ENCODE measurements around the gene ASTN1.

ASTN1 gene

GRCh38 chr1:177054542-177054941 is 110.0 kb downstream of the ASTN1 start:
- H2BK12ac ChIP-seq (ENCODE audit: low read length in 2 of 2) = no peak overlapping the region
- H2AK5ac ChIP-seq (ENCODE audit: low read length, severe bottlenecking) = no peak overlapping the region
- H3K14ac ChIP-seq (ENCODE audit: low read length in 2 of 2) = no peak overlapping the region
- H3K27ac ChIP-seq (ENCODE audit: low read length, poor library complexity, severe bottlenecking) = no peak overlapping the region
- H2AFZ ChIP-seq (ENCODE audit: low read depth, low read length) = no peak overlapping the region
- H4K8ac ChIP-seq (ENCODE audit: low read length) = no peak overlapping the region
- no peak overlapping the region for H3K9ac ChIP-seq (ENCODE audit: low read length)
- H3K23ac ChIP-seq (ENCODE audit: low read length in 2 of 2) = no peak overlapping the region
- H4K91ac ChIP-seq (ENCODE audit: low read length) = no peak overlapping the region
- H3K27me3 ChIP-seq (ENCODE audit: control insufficient read depth in 1 of 2, insufficient read depth in 1 of 2, low read length in 2 of 2) = no peaks in the 10 kb centered on the region
- no peak overlapping the region for H3K4me2 ChIP-seq (ENCODE audit: low read length, poor library complexity, severe bottlenecking)
- no peak overlapping the region for H2BK15ac ChIP-seq (ENCODE audit: low read depth, poor library complexity, severe bottlenecking)
- no peak overlapping the region for H3K4me3 ChIP-seq (ENCODE audit: insufficient read depth in 1 of 2, low read depth in 1 of 2, low read length in 2 of 2)
- H2BK5ac ChIP-seq (ENCODE audit: low read depth, low read length, poor library complexity, severe bottlenecking) = no peak overlapping the region
- H3K18ac ChIP-seq (ENCODE audit: low read depth in 1 of 2, low read length in 2 of 2) = no peak overlapping the region
- no peak for DNase-seq
- H3K4ac ChIP-seq (ENCODE audit: low read depth in 1 of 2, low read length in 2 of 2) = no peak overlapping the region
- no peaks in the 10 kb centered on the region for H3K79me1 ChIP-seq (replicated peaks; ENCODE audit: low read length, poor library complexity, severe bottlenecking)
- H3K9me3 ChIP-seq (ENCODE audit: control insufficient read depth, low read length) = no peaks in the 10 kb centered on the region
- H2BK120ac ChIP-seq (ENCODE audit: low read depth, low read length) = no peak overlapping the region
- no peaks in the 10 kb centered on the region for H3K36me3 ChIP-seq (ENCODE audit: control insufficient read depth in 1 of 2, insufficient read depth in 2 of 2, low read depth in 1 of 2, low read length in 2 of 2)
- H3K4me1 ChIP-seq (ENCODE audit: control insufficient read depth, insufficient read depth, low read depth, low read length) = peaks cover 1% of the 10 kb centered on the region

- no peak overlapping the region for H4K91ac ChIP-seq (ENCODE audit: low read length)
- 75% methylated on average over 2 of the region's 3 CpGs for WGBS
- no peak overlapping the region for H2BK12ac ChIP-seq (ENCODE audit: low read length in 2 of 2)
- H3K4me2 ChIP-seq (ENCODE audit: low read length, poor library complexity, severe bottlenecking) = no peak overlapping the region
- no peak overlapping the region for H3K27ac ChIP-seq (ENCODE audit: low read length, poor library complexity, severe bottlenecking)
- no peak overlapping the region for H3K14ac ChIP-seq (ENCODE audit: low read length in 2 of 2)
- no peak overlapping the region for H3K18ac ChIP-seq (ENCODE audit: low read depth in 1 of 2, low read length in 2 of 2)
- H2AK5ac ChIP-seq (ENCODE audit: low read length, severe bottlenecking) = no peak overlapping the region
- no peaks in the 10 kb centered on the region for H3K27me3 ChIP-seq (ENCODE audit: control insufficient read depth in 1 of 2, insufficient read depth in 1 of 2, low read length in 2 of 2)
- H2BK15ac ChIP-seq (ENCODE audit: low read depth, poor library complexity, severe bottlenecking) = no peak overlapping the region
- no peak overlapping the region for H3K4ac ChIP-seq (ENCODE audit: low read depth in 1 of 2, low read length in 2 of 2)
- no peak for DNase-seq
- no peaks in the 10 kb centered on the region for H3K79me1 ChIP-seq (replicated peaks; ENCODE audit: low read length, poor library complexity, severe bottlenecking)
- no peak overlapping the region for H3K9ac ChIP-seq (ENCODE audit: low read length)
- no peak overlapping the region for H2AFZ ChIP-seq (ENCODE audit: low read depth, low read length)
- no peaks in the 10 kb centered on the region for H3K9me3 ChIP-seq (ENCODE audit: control insufficient read depth, low read length)
- H2BK5ac ChIP-seq (ENCODE audit: low read depth, low read length, poor library complexity, severe bottlenecking) = no peak overlapping the region
- no peaks in the 10 kb centered on the region for H3K36me3 ChIP-seq (ENCODE audit: control insufficient read depth in 1 of 2, insufficient read depth in 2 of 2, low read depth in 1 of 2, low read length in 2 of 2)
- H4K8ac ChIP-seq (ENCODE audit: low read length) = no peak overlapping the region
- H3K23ac ChIP-seq (ENCODE audit: low read length in 2 of 2) = no peak overlapping the region
- H3K4me3 ChIP-seq (ENCODE audit: insufficient read depth in 1 of 2, low read depth in 1 of 2, low read length in 2 of 2) = no peak overlapping the region
- peaks cover 1% of the 10 kb centered on the region for H3K4me1 ChIP-seq (ENCODE audit: control insufficient read depth, insufficient read depth, low read depth, low read length)
- H2BK120ac ChIP-seq (ENCODE audit: low read depth, low read length) = no peak overlapping the region
Observed at GRCh38 chr1:177053648-177054047, 110.9 kb downstream of the ASTN1 start.

DNA sequence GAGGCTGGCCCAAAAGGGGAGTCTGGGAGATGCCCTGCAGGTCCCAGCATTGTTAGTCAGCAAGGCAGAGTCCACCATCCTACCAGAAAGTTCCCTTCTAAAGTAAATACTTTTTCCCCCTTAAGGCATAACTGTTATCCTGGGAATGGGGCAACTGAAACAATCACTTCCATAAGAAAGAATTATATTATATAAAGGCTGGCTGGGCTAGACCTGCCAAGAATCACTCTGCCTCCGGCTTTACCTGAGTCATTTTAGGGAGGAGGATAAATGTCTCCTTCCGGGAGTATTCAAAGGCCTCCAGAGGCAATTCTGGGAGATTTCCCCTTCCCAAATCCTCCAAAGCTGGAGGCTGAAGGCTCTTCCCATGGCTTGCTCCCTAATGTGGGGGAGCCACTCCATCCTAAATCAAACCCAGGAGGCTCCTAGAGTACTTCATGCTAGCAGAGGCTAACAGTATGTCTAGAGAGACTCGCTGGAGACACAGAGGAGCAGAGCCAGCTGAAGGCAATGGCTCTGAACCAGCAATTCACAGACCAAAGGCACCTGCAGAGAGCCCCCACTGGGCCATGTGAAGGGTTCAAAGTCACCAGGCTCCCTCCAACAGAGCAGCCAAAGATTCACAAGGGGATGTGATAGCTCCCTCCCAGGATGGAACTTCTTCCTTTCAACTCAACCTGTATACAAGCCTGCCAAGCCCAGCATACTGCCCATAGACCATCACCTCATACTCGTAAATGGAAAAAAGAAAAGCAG is 116.0 kb downstream of the ASTN1 start:
- H3K4me3 ChIP-seq (ENCODE audit: insufficient read depth in 1 of 2, low read depth in 1 of 2, low read length in 2 of 2) = no peak overlapping the region
- no peaks in the 10 kb centered on the region for H3K9me3 ChIP-seq (ENCODE audit: control insufficient read depth, low read length)
- DNase-seq = no peak
- WGBS = 52% methylated on average over 3 of the region's 4 CpGs
- H3K14ac ChIP-seq (ENCODE audit: low read length in 2 of 2) = no peak overlapping the region
- H3K18ac ChIP-seq (ENCODE audit: low read depth in 1 of 2, low read length in 2 of 2) = no peak overlapping the region
- no peak overlapping the region for H2BK5ac ChIP-seq (ENCODE audit: low read depth, low read length, poor library complexity, severe bottlenecking)
- H3K27ac ChIP-seq (ENCODE audit: low read length, poor library complexity, severe bottlenecking) = no peak overlapping the region
- peaks cover 0 to 8% of the 10 kb centered on the region in 2 experiments for H3K27me3 ChIP-seq (ENCODE audit: control insufficient read depth in 1 of 2, insufficient read depth in 1 of 2, low read length in 2 of 2)
- no peak overlapping the region for H2BK12ac ChIP-seq (ENCODE audit: low read length in 2 of 2)
- no peaks in the 10 kb centered on the region for H3K4me1 ChIP-seq (ENCODE audit: control insufficient read depth, insufficient read depth, low read depth, low read length)
- no peak overlapping the region for H3K9ac ChIP-seq (ENCODE audit: low read length)
- no peak overlapping the region for H3K4ac ChIP-seq (ENCODE audit: low read depth in 1 of 2, low read length in 2 of 2)
- no peak overlapping the region for H2BK120ac ChIP-seq (ENCODE audit: low read depth, low read length)
- H2AK5ac ChIP-seq (ENCODE audit: low read length, severe bottlenecking) = no peak overlapping the region
- H4K8ac ChIP-seq (ENCODE audit: low read length) = no peak overlapping the region
- H3K4me2 ChIP-seq (ENCODE audit: low read length, poor library complexity, severe bottlenecking) = no peak overlapping the region
- no peaks in the 10 kb centered on the region for H3K36me3 ChIP-seq (ENCODE audit: control insufficient read depth in 1 of 2, insufficient read depth in 2 of 2, low read depth in 1 of 2, low read length in 2 of 2)
- H3K79me1 ChIP-seq (replicated peaks; ENCODE audit: low read length, poor library complexity, severe bottlenecking) = no peaks in the 10 kb centered on the region
- H2AFZ ChIP-seq (ENCODE audit: low read depth, low read length) = no peak overlapping the region
- no peak overlapping the region for H3K23ac ChIP-seq (ENCODE audit: low read length in 2 of 2)
- no peak overlapping the region for H2BK15ac ChIP-seq (ENCODE audit: low read depth, poor library complexity, severe bottlenecking)
- H4K91ac ChIP-seq (ENCODE audit: low read length) = no peak overlapping the region

DNA sequence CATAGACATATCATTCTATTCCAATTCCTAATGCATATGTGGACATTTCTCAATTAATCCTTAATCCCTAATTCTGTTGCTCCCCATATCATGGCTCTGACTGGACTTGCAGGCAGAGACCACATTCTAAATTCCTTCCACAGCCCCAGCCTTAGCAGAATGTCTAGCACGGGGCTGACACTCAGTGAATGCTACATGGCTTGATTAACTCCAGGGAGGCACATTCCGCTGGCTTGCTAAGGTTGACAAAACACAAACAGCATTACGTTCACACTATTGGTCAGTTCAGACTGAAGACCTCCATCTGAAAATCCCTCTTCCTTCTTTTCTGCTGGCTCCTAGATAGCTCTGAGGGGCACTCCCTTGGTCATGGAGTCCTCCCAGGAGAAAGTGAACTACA is 119.4 kb downstream of the ASTN1 start:
- no peak overlapping the region for H2BK120ac ChIP-seq (ENCODE audit: low read depth, low read length)
- WGBS = 75% methylated on average over 3 of the region's 3 CpGs
- H3K9ac ChIP-seq (ENCODE audit: low read length) = no peak overlapping the region
- H4K91ac ChIP-seq (ENCODE audit: low read length) = no peak overlapping the region
- no peaks in the 10 kb centered on the region for H3K9me3 ChIP-seq (ENCODE audit: control insufficient read depth, low read length)
- no peak overlapping the region for H2BK15ac ChIP-seq (ENCODE audit: low read depth, poor library complexity, severe bottlenecking)
- no peak overlapping the region for H2AK5ac ChIP-seq (ENCODE audit: low read length, severe bottlenecking)
- H3K79me1 ChIP-seq (replicated peaks; ENCODE audit: low read length, poor library complexity, severe bottlenecking) = no peaks in the 10 kb centered on the region
- H3K36me3 ChIP-seq (ENCODE audit: control insufficient read depth in 1 of 2, insufficient read depth in 2 of 2, low read depth in 1 of 2, low read length in 2 of 2) = no peaks in the 10 kb centered on the region
- no peak overlapping the region for H3K27ac ChIP-seq (ENCODE audit: low read length, poor library complexity, severe bottlenecking)
- H2AFZ ChIP-seq (ENCODE audit: low read depth, low read length) = no peak overlapping the region
- no peak overlapping the region for H3K18ac ChIP-seq (ENCODE audit: low read depth in 1 of 2, low read length in 2 of 2)
- peaks cover 0 to 14% of the 10 kb centered on the region in 2 experiments for H3K27me3 ChIP-seq (ENCODE audit: control insufficient read depth in 1 of 2, insufficient read depth in 1 of 2, low read length in 2 of 2)
- no peaks in the 10 kb centered on the region for H3K4me1 ChIP-seq (ENCODE audit: control insufficient read depth, insufficient read depth, low read depth, low read length)
- no peak overlapping the region for H2BK5ac ChIP-seq (ENCODE audit: low read depth, low read length, poor library complexity, severe bottlenecking)
- no peak overlapping the region for H3K4ac ChIP-seq (ENCODE audit: low read depth in 1 of 2, low read length in 2 of 2)
- H3K14ac ChIP-seq (ENCODE audit: low read length in 2 of 2) = no peak overlapping the region
- no peak for DNase-seq
- no peak overlapping the region for H2BK12ac ChIP-seq (ENCODE audit: low read length in 2 of 2)
- H4K8ac ChIP-seq (ENCODE audit: low read length) = no peak overlapping the region
- no peak overlapping the region for H3K23ac ChIP-seq (ENCODE audit: low read length in 2 of 2)
- H3K4me3 ChIP-seq (ENCODE audit: insufficient read depth in 1 of 2, low read depth in 1 of 2, low read length in 2 of 2) = no peak overlapping the region
- H3K4me2 ChIP-seq (ENCODE audit: low read length, poor library complexity, severe bottlenecking) = no peak overlapping the region

Measured in mesenchymal stem cell (in vitro differentiated cells and primary cell).